Neural cell (in vitro differentiated cells): Measurements from ENCODE around the gene LDLRAD4.

Source experiments
- POLR2AphosphoS5 ChIP-seq: IDR thresholded peaks from 2 replicates; pipeline ENCODE4 v1.6.1; 2012
- TAF1 ChIP-seq: IDR thresholded peaks from 2 replicates; pipeline ENCODE4 v1.6.1; 2012; ENCODE audit warnings: low read depth
- TF ChIP-seq, protein P1 (sequence below): fragments of 450-650 bp; IDR thresholded peaks from 2 replicates; pipeline ENCODE4 v1.5.1; 2014; ENCODE audit warnings: antibody characterized with exemption, mild to moderate bottlenecking, moderate library complexity; ENCODE audit not compliant: poor library complexity, severe bottlenecking

DNA sequence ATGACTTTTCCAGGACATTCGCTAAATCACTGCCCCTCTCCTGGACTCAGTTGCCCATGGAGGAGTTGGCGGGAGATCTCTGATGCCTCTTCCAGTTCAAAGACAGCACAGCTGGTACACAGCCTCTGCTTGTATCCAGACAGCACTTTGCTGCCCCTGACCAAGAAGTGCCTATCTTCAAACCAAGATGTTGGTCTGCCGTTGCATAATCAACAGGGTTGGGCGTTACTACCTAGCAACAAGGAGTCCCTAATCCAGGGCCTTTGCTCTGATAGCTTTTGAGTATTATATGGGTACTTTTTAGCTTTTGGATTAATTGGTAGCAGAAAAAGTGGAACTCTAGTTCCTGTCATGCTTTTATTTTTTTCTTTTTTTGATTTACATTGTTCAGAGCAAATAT, 341.2 kb downstream of the LDLRAD4 start:
- TF ChIP-seq, protein P1, sequence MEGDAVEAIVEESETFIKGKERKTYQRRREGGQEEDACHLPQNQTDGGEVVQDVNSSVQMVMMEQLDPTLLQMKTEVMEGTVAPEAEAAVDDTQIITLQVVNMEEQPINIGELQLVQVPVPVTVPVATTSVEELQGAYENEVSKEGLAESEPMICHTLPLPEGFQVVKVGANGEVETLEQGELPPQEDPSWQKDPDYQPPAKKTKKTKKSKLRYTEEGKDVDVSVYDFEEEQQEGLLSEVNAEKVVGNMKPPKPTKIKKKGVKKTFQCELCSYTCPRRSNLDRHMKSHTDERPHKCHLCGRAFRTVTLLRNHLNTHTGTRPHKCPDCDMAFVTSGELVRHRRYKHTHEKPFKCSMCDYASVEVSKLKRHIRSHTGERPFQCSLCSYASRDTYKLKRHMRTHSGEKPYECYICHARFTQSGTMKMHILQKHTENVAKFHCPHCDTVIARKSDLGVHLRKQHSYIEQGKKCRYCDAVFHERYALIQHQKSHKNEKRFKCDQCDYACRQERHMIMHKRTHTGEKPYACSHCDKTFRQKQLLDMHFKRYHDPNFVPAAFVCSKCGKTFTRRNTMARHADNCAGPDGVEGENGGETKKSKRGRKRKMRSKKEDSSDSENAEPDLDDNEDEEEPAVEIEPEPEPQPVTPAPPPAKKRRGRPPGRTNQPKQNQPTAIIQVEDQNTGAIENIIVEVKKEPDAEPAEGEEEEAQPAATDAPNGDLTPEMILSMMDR, result no peak
- TF ChIP-seq POLR2AphosphoS5 (no peak), TAF1 (no peak)
